A549 (cell line): ENCODE data around the gene LENG8. TPM values are rescaled to one million over a fixed set of nuclear protein-coding genes. Genes with fewer than 3 reads are reported as not detected.
A peak's percentile ranks its signal among the peaks of the same experiment; 100 is the strongest.

ENCODE experiments used
- ATAC-seq, 2 experiments: fragments of 200-7000 bp in 1 of 2; fragments of >200 bp in 1 of 2; cut with Nextera tagmentation in 1 of 2; cut with Tn5 transposase in 1 of 2; 3 replicates each; pipeline versions ENCODE4 v1.8.0 to v1.9.1; 2018 to 2020; ENCODE audit warnings: mild to moderate bottlenecking in 1 of 2, moderate library complexity in 1 of 2
- CTCF ChIA-PET: fragments of 300-600 bp; sonication (Branson Sonifier 250); formaldehyde crosslinking; extraction: SDS; loops from one replicate; lab custom pipeline; 2021; ENCODE audit warnings: antibody characterized with exemption, inconsistent platforms; lab: Yijun Ruan, JAX
- POLR2A ChIA-PET: fragments of 350-600 bp; formaldehyde crosslinking; extraction: SDS; loops from one replicate; lab custom pipeline; 2021; ENCODE audit warnings: antibody characterized with exemption, inconsistent platforms; lab: Yijun Ruan, JAX
- DNase-seq, 2 experiments: peaks; one replicate each; pipeline versions ENCODE4 v3.0.0 to v3.0.0-alpha.2; 2011 to 2016; ENCODE audit warnings: low read depth in 1 of 2, low spot score in 1 of 2
- FAIRE-seq: peaks from 2 replicates; lab custom pipeline; 2011; peaks lifted over from hg19 to GRCh38; lab: Jason Lieb, UNC
- H3K27ac ChIP-seq, 2 experiments: fragments of >200 bp; sonication (Bioruptor Twin); formaldehyde crosslinking; 3 replicates each; pipeline ENCODE4 v1.5.1; 2016 to 2017
- H3K4me1 ChIP-seq: fragments of >200 bp; sonication (Bioruptor Twin); formaldehyde crosslinking; 3 replicates; pipeline ENCODE4 v1.6.1; 2016
- H3K4me2 ChIP-seq: fragments of >200 bp; sonication (Bioruptor Twin); formaldehyde crosslinking; 3 replicates; pipeline ENCODE4 v1.6.1; 2016
- H3K4me3 ChIP-seq: fragments of >200 bp; sonication (Bioruptor Twin); formaldehyde crosslinking; 3 replicates; pipeline ENCODE4 v1.5.1; 2016
- H3K9me3 ChIP-seq: fragments of >200 bp; sonication (Bioruptor Twin); formaldehyde crosslinking; 3 replicates; pipeline ENCODE4 v1.6.1; 2016
- CBX8 ChIP-seq: fragments of 200-600 bp; sonication (generic); IDR thresholded peaks from 2 replicates; pipeline ENCODE4 v1.6.1; 2016
- EP300 ChIP-seq, 2 experiments: fragments of >200 bp; sonication (Bioruptor Twin); formaldehyde crosslinking; IDR thresholded peaks; 2 replicates in 1 of 2; 3 replicates in 1 of 2; pipeline ENCODE4 v1.6.1; 2016 to 2017
- HOXB13 ChIP-seq: fragments of 250-450 bp; sonication (Bioruptor Pico); IDR thresholded peaks from 2 replicates; pipeline ENCODE4 v1.5.0; 2020; ENCODE audit warnings: low read depth, mild to moderate bottlenecking, moderate library complexity
- MAFK ChIP-seq: fragments of 450-650 bp; IDR thresholded peaks from 2 replicates; pipeline ENCODE4 v1.6.1; 2014; ENCODE audit not compliant: partially characterized antibody
- NR3C1 ChIP-seq: fragments of >200 bp; sonication (Bioruptor Twin); formaldehyde crosslinking; IDR thresholded peaks from 3 replicates; pipeline ENCODE4 v1.6.1; 2017
- PBX3 ChIP-seq: IDR thresholded peaks from 2 replicates; pipeline ENCODE4 v1.6.1; 2012
- POLR2A ChIP-seq: IDR thresholded peaks from 2 replicates; pipeline ENCODE4 v1.6.1; 2012; ENCODE audit warnings: mild to moderate bottlenecking, low read length
- RARB ChIP-seq: fragments of 250-450 bp; sonication (Bioruptor Pico); IDR thresholded peaks from 2 replicates; pipeline ENCODE4 v1.8.0; 2021; ENCODE audit warnings: mild to moderate bottlenecking, moderate library complexity
- TFCP2L1 ChIP-seq: fragments of 250-450 bp; sonication (Bioruptor Pico); IDR thresholded peaks from 2 replicates; pipeline ENCODE4 v1.5.0; 2021; ENCODE audit warnings: mild to moderate bottlenecking
- USF2 ChIP-seq: fragments of 450-650 bp; IDR thresholded peaks from 2 replicates; pipeline ENCODE4 v1.6.1; 2014; ENCODE audit warnings: antibody characterized with exemption
- ZSCAN20 ChIP-seq: fragments of 250-450 bp; sonication (Bioruptor Pico); IDR thresholded peaks from 2 replicates; pipeline ENCODE4 v1.8.0; 2022; ENCODE audit warnings: mild to moderate bottlenecking, moderate library complexity
- WGBS: methylation state at CpG from one replicate; pipeline ENCODE4 v1.1.6; 2017; ENCODE audit errors: missing lambda C conversion rate; 5-methylcytosine and 5-hydroxymethylcytosine counted together
- polyA plus RNA-seq, 4 experiments: library from polyadenylated mRNA; depleted of rRNA in 3 of 4; stranded (reverse); fragments of >200 nt; fragmentation: RNase III in 1 of 4; extraction: RNeasy Plus Mini Kit Qiagen cat#74134 plus additional on column Dnase treatment in 1 of 4; gene quantifications; 2 replicates in 3 of 4; 3 replicates in 1 of 4; pipeline ENCODE4 v1.2.3, GENCODE V29; 2011 to 2017

LENG8 gene
- polyA plus RNA-seq, 2 of the 4 experiments (the other 2 are of a cell fraction), result 30.6 to 140 TPM

- no peak for FAIRE-seq
- CTCF ChIA-PET, result interaction anchor here (1.4 to 3.4 kb wide), 3 partner anchors 12 to 14 kb away, joined by 3 to 30 read pairs (median 13); partner anchors contain the start of gene LENG9
- H3K4me1 ChIP-seq, result peaks cover 25% of the 10 kb centered on the region
- H3K9me3 ChIP-seq, result no peaks in the 10 kb centered on the region
- H3K4me3 ChIP-seq, result peak overlapping the region; percentile 69
- TF ChIP-seq RARB, result no peak
- TF ChIP-seq TFCP2L1 (CRISPR knock-in tag), result 0 out of 2 replicates have a peak, but pooled peaks have one; percentile 76
- TF ChIP-seq, all 56 proteins: peak for 1
- Histone ChIP-seq H3K27ac (peak overlapping the region; percentile 92 to 95), H3K4me2 (peak overlapping the region; percentile 99)
- ATAC-seq, result no peak
- no peak for DNase-seq
- POLR2A ChIA-PET, result interaction anchor here (4.1 kb wide), 1 partner anchor 11 kb away, joined by 130 read pairs; the partner anchor contains the start of gene LENG9
- 1% methylated on average over 21 of the region's 21 CpGs for WGBS
Observed at GRCh38 chr19:54449701-54450069, 686 bp downstream of the LENG8 start.

GRCh38 chr19:54451331-54451871 is 2.4 kb downstream of the LENG8 start:
- WGBS, result 77% methylated on average over 9 of the region's 9 CpGs
- Histone ChIP-seq H3K27ac (peak overlapping the region in 1 of 2 experiments; percentile 92; a peak in 3 of 6 replicates), H3K4me1 (peaks cover 25% of the 10 kb centered on the region)
- TF ChIP-seq EP300 (IDR thresholded peaks at IDR 0.05) (no peak), CBX8 (no peak), MAFK (peak; percentile 82), TFCP2L1 (CRISPR knock-in tag) (no peak)
- TF ChIP-seq, all 56 proteins: peak for 1
- Histone ChIP-seq H3K4me3 (no peak overlapping the region), H3K9me3 (no peaks in the 10 kb centered on the region), H3K4me2 (peak overlapping the region; percentile 99)
- CTCF ChIA-PET, result interaction anchor here (0.5 to 2.6 kb wide), 4 partner anchors 11 to 1202 kb away, joined by 3 to 13 read pairs (median 4); no protein-coding TSS in a partner anchor
- DNase-seq (no peak), ATAC-seq (no peak), FAIRE-seq (no peak)
- POLR2A ChIA-PET, result interaction anchor here (4.1 kb wide), 1 partner anchor 9 kb away, joined by 130 read pairs; the partner anchor contains the start of gene LENG9

GRCh38 chr19:54451997-54452396 is 3.0 kb downstream of the LENG8 start:
- DNase-seq (no peak), ATAC-seq (no peak), FAIRE-seq (no peak)
- H3K9me3 ChIP-seq, result no peaks in the 10 kb centered on the region
- H3K4me1 ChIP-seq, result peaks cover 20% of the 10 kb centered on the region
- H3K4me2 ChIP-seq, result peak overlapping the region; percentile 99; the same call in 1 of the 3 replicates
- CTCF ChIA-PET, result interaction anchor here (1.4 to 3.3 kb wide), 3 partner anchors 10 to 12 kb away, joined by 6 to 19 read pairs (median 13); partner anchors contain the start of gene LENG9
- WGBS, result 97% methylated on average over 11 of the region's 11 CpGs
- H3K27ac ChIP-seq, result no peak overlapping the region
- H3K4me3 ChIP-seq, result no peak overlapping the region
- POLR2A ChIA-PET, result no interaction called here
- no peak for TF ChIP-seq USF2

GRCh38 chr19:54452626-54453025 is 3.6 kb downstream of the LENG8 start:
- no peak for TF ChIP-seq ZSCAN20 (CRISPR knock-in tag)
- TF ChIP-seq NR3C1, result no peak
- no peak for TF ChIP-seq PBX3
- no peak for TF ChIP-seq POLR2A
- TF ChIP-seq HOXB13 (CRISPR knock-in tag), result no peak
- ATAC-seq, result no peak
- FAIRE-seq, result no peak
- ChIA-PET CTCF (interaction anchor here (3.3 kb wide), 1 partner anchor 10 kb away, joined by 19 read pairs; the partner anchor contains the start of gene LENG9), POLR2A (interaction anchor here (3.4 kb wide), 1 partner anchor 10 kb away, joined by 21 read pairs; the partner anchor contains the start of gene LENG9)
- 93% methylated on average over 11 of the region's 11 CpGs for WGBS
- Histone ChIP-seq H3K27ac (no peak overlapping the region), H3K4me3 (no peak overlapping the region), H3K4me1 (peaks cover 14% of the 10 kb centered on the region), H3K9me3 (no peaks in the 10 kb centered on the region), H3K4me2 (no peak overlapping the region)
- no peak for DNase-seq
